Loucy (cell line): ENCODE data around the gene ING5.

Source experiments
- EZH2phosphoT487 ChIP-seq: fragments of 200-600 bp; IDR thresholded peaks from 2 replicates; pipeline ENCODE4 v1.6.1; 2018; ENCODE audit warnings: antibody characterized with exemption, mild to moderate bottlenecking, moderate library complexity, borderline replicate concordance
- TF ChIP-seq, protein P1 (sequence below): fragments of 200-600 bp; sonication (generic); conservative IDR thresholded peaks from 2 replicates; pipeline ENCODE4 v1.5.1; 2014; ENCODE audit warnings: mild to moderate bottlenecking, antibody characterized with exemption, low read length

- TF ChIP-seq, protein P1, sequence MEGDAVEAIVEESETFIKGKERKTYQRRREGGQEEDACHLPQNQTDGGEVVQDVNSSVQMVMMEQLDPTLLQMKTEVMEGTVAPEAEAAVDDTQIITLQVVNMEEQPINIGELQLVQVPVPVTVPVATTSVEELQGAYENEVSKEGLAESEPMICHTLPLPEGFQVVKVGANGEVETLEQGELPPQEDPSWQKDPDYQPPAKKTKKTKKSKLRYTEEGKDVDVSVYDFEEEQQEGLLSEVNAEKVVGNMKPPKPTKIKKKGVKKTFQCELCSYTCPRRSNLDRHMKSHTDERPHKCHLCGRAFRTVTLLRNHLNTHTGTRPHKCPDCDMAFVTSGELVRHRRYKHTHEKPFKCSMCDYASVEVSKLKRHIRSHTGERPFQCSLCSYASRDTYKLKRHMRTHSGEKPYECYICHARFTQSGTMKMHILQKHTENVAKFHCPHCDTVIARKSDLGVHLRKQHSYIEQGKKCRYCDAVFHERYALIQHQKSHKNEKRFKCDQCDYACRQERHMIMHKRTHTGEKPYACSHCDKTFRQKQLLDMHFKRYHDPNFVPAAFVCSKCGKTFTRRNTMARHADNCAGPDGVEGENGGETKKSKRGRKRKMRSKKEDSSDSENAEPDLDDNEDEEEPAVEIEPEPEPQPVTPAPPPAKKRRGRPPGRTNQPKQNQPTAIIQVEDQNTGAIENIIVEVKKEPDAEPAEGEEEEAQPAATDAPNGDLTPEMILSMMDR, result no peak
- no peak for TF ChIP-seq EZH2phosphoT487
These were observed 28.6 kb upstream of the ING5 start for GRCh38 chr2:241673189-241673663.
